HCT116 (cell line): ENCODE data around the gene LDLRAD4. TPM values are rescaled to one million over a fixed set of nuclear protein-coding genes. Genes with fewer than 3 reads are reported as not detected.

Experiments
- ATAC-seq: fragments of 200-7000 bp; cut with Tn5 transposase; 2 replicates; pipeline ENCODE4 v1.9.1; 2020; ENCODE audit warnings: mild to moderate bottlenecking, moderate library complexity
- BruUV-seq: library from RNA; stranded (reverse); fragments of 400-500 nt; replicated peaks from 2 replicates; lab custom pipeline; 2021; lab: Mats Ljungman, UMichigan
- CTCF ChIA-PET: fragments of 300-600 bp; sonication (Branson Sonifier 250); formaldehyde crosslinking; loops from one replicate; lab custom pipeline; 2021; ENCODE audit warnings: antibody characterized with exemption; lab: Charles Lee
- POLR2A ChIA-PET: fragments of 300-600, 350-600 bp; sonication (Branson Sonifier 250); formaldehyde crosslinking; loops from one replicate; lab custom pipeline; 2021; ENCODE audit warnings: antibody characterized with exemption; lab: Charles Lee
- RAD21 ChIA-PET, 2 experiments: fragments of 300-600 bp; sonication (Branson Sonifier 250); formaldehyde crosslinking; loops; one replicate each; lab custom pipeline; 2023; ENCODE audit warnings: low total read pairs in 2 of 2; ENCODE audit not compliant: uncharacterized antibody in 2 of 2, unreplicated experiment in 2 of 2, low non-redundant PET in 1 of 2; lab: Charles Lee
- DNase-seq: peaks from one replicate; pipeline ENCODE4 v3.0.0-alpha.2; 2010; ENCODE audit warnings: low read depth, low spot score
- H2AFZ ChIP-seq: fragments of 200-600 bp; shearing (Covaris generic), sonication (generic); 2 replicates; pipeline ENCODE4 v1.6.1; 2017; ENCODE audit warnings: low read depth, mixed run types, mixed read lengths, antibody characterized with exemption, low read length; ENCODE audit not compliant: poor library complexity, severe bottlenecking
- H3K27ac ChIP-seq: 2 replicates; pipeline ENCODE4 v1.5.1; 2012; ENCODE audit warnings: low read depth, low read length
- H3K27me3 ChIP-seq: fragments of 200-600 bp; sonication (generic); 2 replicates; pipeline ENCODE4 v1.6.1; 2016; ENCODE audit warnings: mixed run types, low read length, mixed read lengths; ENCODE audit not compliant: insufficient read depth
- H3K36me3 ChIP-seq, 2 experiments: fragments of 200-500 bp in 1 of 2; fragments of 200-600 bp in 1 of 2; sonication (Bioruptor generic) in 1 of 2; sonication (generic) in 1 of 2; 2 replicates each; pipeline versions ENCODE4 v1.5.1 to v1.6.1; 2014 to 2016; ENCODE audit warnings: low read length in 2 of 2, inconsistent platforms in 1 of 2, mixed read lengths in 1 of 2, mixed run types in 1 of 2; ENCODE audit not compliant: insufficient read depth in 2 of 2, control insufficient read depth in 1 of 2
- H3K4me1 ChIP-seq, 2 experiments: fragments of 200-600 bp in 1 of 2; sonication (generic) in 1 of 2; 2 replicates each; pipeline versions ENCODE4 v1.5.1 to v1.6.1; 2012 to 2017; ENCODE audit warnings: low read length in 2 of 2, inconsistent platforms in 1 of 2, mild to moderate bottlenecking in 1 of 2, mixed read lengths in 1 of 2, mixed run types in 1 of 2, moderate library complexity in 1 of 2; ENCODE audit not compliant: insufficient read depth in 2 of 2, control insufficient read depth in 1 of 2
- H3K4me2 ChIP-seq: fragments of 200-600 bp; sonication (generic); 2 replicates; pipeline ENCODE4 v1.6.1; 2017; ENCODE audit warnings: mixed run types, low read length, mixed read lengths
- H3K4me3 ChIP-seq, 2 experiments: fragments of 200-600 bp in 1 of 2; sonication (generic) in 1 of 2; replicated peaks in 1 of 2; 2 replicates each; pipeline ENCODE4 v1.5.1; 2011 to 2016; ENCODE audit warnings: low read length in 2 of 2, control low read depth in 1 of 2, low read depth in 1 of 2, mild to moderate bottlenecking in 1 of 2, mixed read lengths in 1 of 2, mixed run types in 1 of 2
- H3K79me2 ChIP-seq: fragments of 200-600 bp; sonication (generic); 2 replicates; pipeline ENCODE4 v1.6.1; 2017; ENCODE audit warnings: mild to moderate bottlenecking, mixed run types, low read length, moderate library complexity, mixed read lengths; ENCODE audit not compliant: insufficient read depth
- H3K9ac ChIP-seq: fragments of 200-600 bp; sonication (generic); 2 replicates; pipeline ENCODE4 v1.6.1; 2016; ENCODE audit warnings: low read length, mixed read lengths
- H3K9me2 ChIP-seq: fragments of 200-600 bp; sonication (generic), shearing (Covaris generic); 2 replicates; pipeline ENCODE4 v1.6.1; 2017; ENCODE audit warnings: mixed run types, mild to moderate bottlenecking, moderate library complexity; ENCODE audit not compliant: insufficient read depth
- H3K9me3 ChIP-seq, 2 experiments: fragments of 200-500 bp in 1 of 2; fragments of 200-600 bp in 1 of 2; sonication (Bioruptor generic) in 1 of 2; sonication (generic) in 1 of 2; 2 replicates each; pipeline ENCODE4 v1.6.1; 2014 to 2017; ENCODE audit warnings: low read length in 2 of 2, mixed read lengths in 2 of 2, inconsistent platforms in 1 of 2, low read depth in 1 of 2, mild to moderate bottlenecking in 1 of 2, mixed run types in 1 of 2, moderate library complexity in 1 of 2; ENCODE audit not compliant: control insufficient read depth in 1 of 2, insufficient read depth in 1 of 2
- H4K20me1 ChIP-seq: fragments of 200-600 bp; sonication (generic), shearing (Covaris generic); 2 replicates; pipeline ENCODE4 v1.6.1; 2017; ENCODE audit warnings: mixed run types, mild to moderate bottlenecking, moderate library complexity; ENCODE audit not compliant: insufficient read depth
- ATF3 ChIP-seq: IDR thresholded peaks from 2 replicates; pipeline ENCODE4 v1.6.1; 2012
- CBX3 ChIP-seq: IDR thresholded peaks from 2 replicates; pipeline ENCODE4 v1.6.1; 2012; ENCODE audit warnings: low read depth
- EGR1 ChIP-seq: IDR thresholded peaks from 2 replicates; pipeline ENCODE4 v1.6.1; 2012; ENCODE audit warnings: low read depth
- ELF1 ChIP-seq: IDR thresholded peaks from 2 replicates; pipeline ENCODE4 v1.6.1; 2012; ENCODE audit warnings: low read depth, borderline replicate concordance
- EZH2 ChIP-seq: fragments of 200-600 bp; sonication (generic); IDR thresholded peaks from 2 replicates; pipeline ENCODE4 v1.6.1; 2017; ENCODE audit warnings: antibody characterized with exemption, mixed run types
- EZH2phosphoT487 ChIP-seq: fragments of 200-600 bp; IDR thresholded peaks from 2 replicates; pipeline ENCODE4 v1.6.1; 2018; ENCODE audit warnings: antibody characterized with exemption, borderline replicate concordance
- FOSL1 ChIP-seq: IDR thresholded peaks from 2 replicates; pipeline ENCODE4 v1.6.1; 2012; ENCODE audit warnings: low read depth
- JUND ChIP-seq: IDR thresholded peaks from 2 replicates; pipeline ENCODE4 v1.6.1; 2012
- POLR2A ChIP-seq: IDR thresholded peaks from 2 replicates; pipeline ENCODE4 v1.7.0; 2011; ENCODE audit warnings: borderline replicate concordance; ENCODE audit not compliant: insufficient read depth, insufficient read length; ENCODE audit errors: extremely low read depth
- POLR2AphosphoS5 ChIP-seq: IDR thresholded peaks from 2 replicates; pipeline ENCODE4 v1.6.1; 2011; ENCODE audit warnings: mild to moderate bottlenecking, low read depth, low read length, moderate library complexity
- SIN3A ChIP-seq: IDR thresholded peaks from 2 replicates; pipeline ENCODE4 v1.6.1; 2012; ENCODE audit warnings: low read depth
- SP1 ChIP-seq: IDR thresholded peaks from 2 replicates; pipeline ENCODE4 v1.6.1; 2012; ENCODE audit warnings: low read depth
- TCF7L2 ChIP-seq: IDR thresholded peaks from 2 replicates; pipeline ENCODE4 v1.7.0; 2011; ENCODE audit warnings: borderline replicate concordance, inconsistent platforms; ENCODE audit not compliant: insufficient read depth, insufficient read length; ENCODE audit errors: extremely low read depth
- YY1 ChIP-seq: IDR thresholded peaks from 2 replicates; pipeline ENCODE4 v1.6.1; 2011; ENCODE audit warnings: low read length, low read depth, moderate library complexity, mild to moderate bottlenecking; ENCODE audit not compliant: insufficient replicate concordance; ENCODE audit errors: extremely low read depth
- ZNF274 ChIP-seq: fragments of 200-500 bp; sonication (Bioruptor generic); IDR thresholded peaks from 2 replicates; pipeline ENCODE4 v1.6.1; 2014; ENCODE audit warnings: mild to moderate bottlenecking, low read depth, low read length, inconsistent platforms
- intact Hi-C: fragments of 100-400 bp; cut with micrococcal nuclease; formaldehyde crosslinking; loops from 2 replicates; pipeline ENCODE4 v1.10.0; 2022
- total RNA-seq: library from RNA; stranded (reverse); gene quantifications from one replicate; pipeline ENCODE4 v1.2.1, GENCODE V29; 2021; ENCODE audit not compliant: unreplicated experiment
- TF ChIP-seq, protein P1 (sequence below), 3 experiments: fragments of 200-600 bp in 1 of 3; sonication (generic) in 1 of 3; IDR thresholded peaks in 2 of 3; conservative IDR thresholded peaks in 1 of 3; 2 replicates each; pipeline ENCODE4 v1.5.1; 2012 to 2017; ENCODE audit warnings: low read depth in 2 of 3, low read length in 2 of 3, antibody characterized with exemption in 1 of 3, borderline replicate concordance in 1 of 3, control low read depth in 1 of 3, mild to moderate bottlenecking in 1 of 3, mixed read lengths in 1 of 3, mixed run types in 1 of 3, moderate library complexity in 1 of 3; ENCODE audit not compliant: insufficient read depth in 1 of 3

The LDLRAD4 gene
- total RNA-seq, 1 experiment from 2014 or later = 1.2 TPM

DNA sequence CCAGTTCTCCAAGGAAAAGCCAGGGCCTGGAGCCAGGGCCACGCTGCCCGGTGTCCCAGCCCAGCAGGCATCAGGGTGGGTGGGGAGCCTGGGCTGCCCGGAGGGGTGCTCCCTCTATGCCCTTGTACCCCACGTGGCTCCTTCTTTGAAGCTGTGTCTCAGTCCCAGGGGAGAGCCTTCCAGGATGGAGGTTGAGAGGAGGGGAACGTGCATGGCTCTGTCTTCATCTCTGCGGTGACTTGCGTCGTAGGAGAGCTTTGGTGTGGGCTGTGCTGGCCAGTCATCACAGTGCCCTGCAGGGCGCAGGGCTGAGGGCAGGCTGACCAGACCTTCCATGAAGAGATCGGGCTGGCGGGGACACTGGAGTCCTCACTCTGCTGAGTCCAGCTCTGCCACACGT, 197.2 kb downstream of the LDLRAD4 start:
- RAD21 ChIA-PET = no interaction called here
- no peak overlapping the region for H2AFZ ChIP-seq
- ATAC-seq (no peak), DNase-seq (no peak)
- intact Hi-C loops = loop anchor here (10.0 kb wide), 1 partner anchor 109 kb away; no protein-coding TSS in a partner anchor
- TF ChIP-seq SP1 = no peak
- no peak for TF ChIP-seq POLR2A
- no peak for TF ChIP-seq YY1
- H3K4me1 ChIP-seq = no peaks in the 10 kb centered on the region
- POLR2A ChIA-PET = no interaction called here
- H3K4me2 ChIP-seq = no peak overlapping the region
- no peaks in the 10 kb centered on the region for H3K27me3 ChIP-seq
- H3K79me2 ChIP-seq = no peaks in the 10 kb centered on the region
- no peak overlapping the region for H3K27ac ChIP-seq
- no peaks in the 10 kb centered on the region for H3K9me2 ChIP-seq
- BruUV-seq = no TSS peak
- no peaks in the 10 kb centered on the region for H3K36me3 ChIP-seq
- H3K4me3 ChIP-seq = no peak overlapping the region
- CTCF ChIA-PET = no interaction called here
- no peaks in the 10 kb centered on the region for H3K9me3 ChIP-seq
- H3K9ac ChIP-seq = no peak overlapping the region
- H4K20me1 ChIP-seq = no peaks in the 10 kb centered on the region

GRCh38 chr18:13416208-13416607, 197.6 kb downstream of the LDLRAD4 start:
- BruUV-seq = no TSS peak
- intact Hi-C loops = loop anchor here (10.0 kb wide), 1 partner anchor 109 kb away; no protein-coding TSS in a partner anchor
- Histone ChIP-seq H3K9me3 (no peaks in the 10 kb centered on the region), H3K79me2 (no peaks in the 10 kb centered on the region), H3K4me1 (no peaks in the 10 kb centered on the region), H3K9ac (no peak overlapping the region), H3K4me3 (no peak overlapping the region), H3K27me3 (no peaks in the 10 kb centered on the region), H2AFZ (no peak overlapping the region), H3K4me2 (no peak overlapping the region), H3K27ac (no peak overlapping the region), H4K20me1 (no peaks in the 10 kb centered on the region), H3K9me2 (no peaks in the 10 kb centered on the region), H3K36me3 (no peaks in the 10 kb centered on the region)
- POLR2A ChIA-PET = no interaction called here
- DNase-seq (no peak), ATAC-seq (no peak)
- RAD21 ChIA-PET = no interaction called here
- CTCF ChIA-PET = no interaction called here
- TF ChIP-seq EZH2phosphoT487 (no peak), ATF3 (no peak), YY1 (no peak), EZH2 (no peak), POLR2AphosphoS5 (no peak), SP1 (no peak), FOSL1 (no peak), EGR1 (no peak), JUND (no peak), CBX3 (no peak), TCF7L2 (no peak), ZNF274 (no peak), SIN3A (no peak), ELF1 (no peak)
- TF ChIP-seq, protein P1, sequence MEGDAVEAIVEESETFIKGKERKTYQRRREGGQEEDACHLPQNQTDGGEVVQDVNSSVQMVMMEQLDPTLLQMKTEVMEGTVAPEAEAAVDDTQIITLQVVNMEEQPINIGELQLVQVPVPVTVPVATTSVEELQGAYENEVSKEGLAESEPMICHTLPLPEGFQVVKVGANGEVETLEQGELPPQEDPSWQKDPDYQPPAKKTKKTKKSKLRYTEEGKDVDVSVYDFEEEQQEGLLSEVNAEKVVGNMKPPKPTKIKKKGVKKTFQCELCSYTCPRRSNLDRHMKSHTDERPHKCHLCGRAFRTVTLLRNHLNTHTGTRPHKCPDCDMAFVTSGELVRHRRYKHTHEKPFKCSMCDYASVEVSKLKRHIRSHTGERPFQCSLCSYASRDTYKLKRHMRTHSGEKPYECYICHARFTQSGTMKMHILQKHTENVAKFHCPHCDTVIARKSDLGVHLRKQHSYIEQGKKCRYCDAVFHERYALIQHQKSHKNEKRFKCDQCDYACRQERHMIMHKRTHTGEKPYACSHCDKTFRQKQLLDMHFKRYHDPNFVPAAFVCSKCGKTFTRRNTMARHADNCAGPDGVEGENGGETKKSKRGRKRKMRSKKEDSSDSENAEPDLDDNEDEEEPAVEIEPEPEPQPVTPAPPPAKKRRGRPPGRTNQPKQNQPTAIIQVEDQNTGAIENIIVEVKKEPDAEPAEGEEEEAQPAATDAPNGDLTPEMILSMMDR (IDR thresholded peaks at IDR 0.05 in 2 of 3, conservative IDR thresholded peaks at IDR 0.05 in 1 of 3; ENCODE audit: borderline replicate concordance in 1 of 3, insufficient read depth in 1 of 3, low read depth in 2 of 3, low read length in 2 of 3) = no peak
